ENCODE data around the gene KATNAL1. TPM values are rescaled to one million over a fixed set of nuclear protein-coding genes. Genes with fewer than 3 reads are reported as not detected.

KATNAL1 gene
- total and polyA plus RNA-seq, 10 of the 15 experiments (the other 5 are each of a cell fraction or from before 2014, with no cell fraction given), result 6.5 to 18.7 (median 11.7) TPM

DNA sequence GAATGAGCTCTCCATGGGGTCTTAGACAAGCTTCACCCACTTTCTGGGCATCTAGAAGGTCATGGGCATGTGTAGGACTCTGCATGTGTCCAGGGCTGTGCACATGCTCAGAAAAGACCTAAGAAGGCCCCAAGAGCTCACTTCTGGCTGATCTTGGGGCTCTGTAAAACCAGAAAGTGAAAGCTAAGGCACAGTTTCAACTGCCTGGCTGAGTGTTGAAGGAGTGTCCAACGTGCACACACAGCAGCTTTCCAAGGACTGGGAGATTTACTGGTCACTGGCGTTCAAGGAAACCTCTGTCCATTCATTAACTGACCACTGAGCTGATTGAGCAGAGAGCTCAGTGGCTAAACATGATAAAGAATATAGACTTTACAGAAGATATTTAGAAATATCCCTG is 137.9 kb downstream of the KATNAL1 start:
- Histone ChIP-seq H2AFZ (ENCODE audit: control insufficient read depth, low read depth, low read length) (peak overlapping the region; percentile 81), H3K27me3 (replicated peaks in 1 of 2; ENCODE audit: control insufficient read depth in 2 of 2, insufficient read depth in 2 of 2, low read length in 1 of 2) (no peaks in the 10 kb centered on the region), H4K20me1 (ENCODE audit: control insufficient read depth, insufficient read depth) (no peaks in the 10 kb centered on the region), H3K79me2 (ENCODE audit: control insufficient read depth, insufficient read depth, low read length) (no peaks in the 10 kb centered on the region), H3K9ac (ENCODE audit: control insufficient read depth, insufficient read depth, low read length) (peak overlapping the region; percentile 30), H3K36me3 (ENCODE audit: control insufficient read depth in 2 of 2, insufficient read depth in 2 of 2, low read length in 1 of 2) (no peaks in the 10 kb centered on the region), H3K4me3 (no peak overlapping the region), H3K27ac (ENCODE audit: control insufficient read depth, insufficient read depth) (no peak overlapping the region), H3K4me2 (ENCODE audit: control insufficient read depth, insufficient read depth) (peak overlapping the region; percentile 38), H3K9me3 (replicated peaks; ENCODE audit: control insufficient read depth, insufficient read depth, low read length) (no peaks in the 10 kb centered on the region), H3K4me1 (ENCODE audit: control insufficient read depth, insufficient read depth, low read length) (peaks cover 6% of the 10 kb centered on the region; the same call in 1 of the 2 replicates)
- DNase-seq (ENCODE audit: low read depth, low spot score) (no peak), ATAC-seq (peak; percentile 76), FAIRE-seq (no peak)
- SMC1A ChIA-PET (ENCODE audit: uncharacterized antibody, unreplicated experiment), result interaction anchor here (0.6 to 2.4 kb wide), 12 partner anchors 9 to 1275 kb away, joined by 3 to 8 read pairs (median 4); no protein-coding TSS in a partner anchor
- POLR2A ChIA-PET, result interaction anchor here (0.6 to 1.2 kb wide), 4 partner anchors 9 to 22 kb away, joined by 3 to 5 read pairs (median 4); no protein-coding TSS in a partner anchor
- no TSS peak for BruUV-seq (replicated peaks)
- RAD21 ChIA-PET (ENCODE audit: unreplicated experiment), result interaction anchor here (1.1 to 1.7 kb wide), 4 partner anchors 10 to 261 kb away, joined by 3 to 7 read pairs (median 3); no protein-coding TSS in a partner anchor
- intact Hi-C loops (cut with micrococcal nuclease; ENCODE audit: unreplicated experiment) (no loop called here), in situ Hi-C loops (cut with MboI) (no loop called here)
- CTCF ChIA-PET, result interaction anchor here (0.6 to 1.9 kb wide), 10 partner anchors 9 to 661 kb away, joined by 3 to 14 read pairs (median 4); no protein-coding TSS in a partner anchor
- TF ChIP-seq TAF1 (IDR thresholded peaks at IDR 0.05; ENCODE audit: borderline replicate concordance, low read depth, low read length), result 0 out of 2 replicates have a peak, but pooled peaks have one; percentile 16
- TF ChIP-seq MTA2 (IDR thresholded peaks at IDR 0.05; ENCODE audit: low read depth), result no peak
- no peak for TF ChIP-seq NFYA (IDR thresholded peaks at IDR 0.05; ENCODE audit: borderline replicate concordance, low read depth, low read length)
- TF ChIP-seq, protein P1, sequence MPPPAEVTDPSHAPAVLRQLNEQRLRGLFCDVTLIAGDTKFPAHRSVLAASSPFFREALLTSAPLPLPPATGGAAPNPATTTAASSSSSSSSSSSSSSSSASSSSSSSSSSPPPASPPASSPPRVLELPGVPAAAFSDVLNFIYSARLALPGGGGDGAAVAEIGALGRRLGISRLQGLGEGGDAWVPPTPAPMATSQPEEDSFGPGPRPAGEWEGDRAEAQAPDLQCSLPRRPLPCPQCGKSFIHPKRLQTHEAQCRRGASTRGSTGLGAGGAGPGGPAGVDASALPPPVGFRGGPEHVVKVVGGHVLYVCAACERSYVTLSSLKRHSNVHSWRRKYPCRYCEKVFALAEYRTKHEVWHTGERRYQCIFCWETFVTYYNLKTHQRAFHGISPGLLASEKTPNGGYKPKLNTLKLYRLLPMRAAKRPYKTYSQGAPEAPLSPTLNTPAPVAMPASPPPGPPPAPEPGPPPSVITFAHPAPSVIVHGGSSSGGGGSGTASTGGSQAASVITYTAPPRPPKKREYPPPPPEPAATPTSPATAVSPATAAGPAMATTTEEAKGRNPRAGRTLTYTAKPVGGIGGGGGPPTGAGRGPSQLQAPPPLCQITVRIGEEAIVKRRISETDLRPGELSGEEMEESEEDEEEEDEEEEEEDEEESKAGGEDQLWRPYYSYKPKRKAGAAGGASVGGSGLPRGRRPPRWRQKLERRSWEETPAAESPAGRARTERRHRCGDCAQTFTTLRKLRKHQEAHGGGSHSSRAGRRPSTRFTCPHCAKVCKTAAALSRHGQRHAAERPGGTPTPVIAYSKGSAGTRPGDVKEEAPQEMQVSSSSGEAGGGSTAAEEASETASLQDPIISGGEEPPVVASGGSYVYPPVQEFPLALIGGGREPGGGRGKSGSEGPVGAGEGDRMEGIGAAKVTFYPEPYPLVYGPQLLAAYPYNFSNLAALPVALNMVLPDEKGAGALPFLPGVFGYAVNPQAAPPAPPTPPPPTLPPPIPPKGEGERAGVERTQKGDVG (CRISPR knock-in tag; IDR thresholded peaks at IDR 0.05), result no peak
- no peak for TF ChIP-seq NBN (IDR thresholded peaks at IDR 0.05)
- 4% methylated on average over 2 of the region's 2 CpGs for WGBS (ENCODE audit: insufficient coverage, insufficient replicate concordance, low lambda C conversion rate, missing lambda C conversion rate)
